ENCODE measurements around the gene KSR2.

Gene KSR2

DNA sequence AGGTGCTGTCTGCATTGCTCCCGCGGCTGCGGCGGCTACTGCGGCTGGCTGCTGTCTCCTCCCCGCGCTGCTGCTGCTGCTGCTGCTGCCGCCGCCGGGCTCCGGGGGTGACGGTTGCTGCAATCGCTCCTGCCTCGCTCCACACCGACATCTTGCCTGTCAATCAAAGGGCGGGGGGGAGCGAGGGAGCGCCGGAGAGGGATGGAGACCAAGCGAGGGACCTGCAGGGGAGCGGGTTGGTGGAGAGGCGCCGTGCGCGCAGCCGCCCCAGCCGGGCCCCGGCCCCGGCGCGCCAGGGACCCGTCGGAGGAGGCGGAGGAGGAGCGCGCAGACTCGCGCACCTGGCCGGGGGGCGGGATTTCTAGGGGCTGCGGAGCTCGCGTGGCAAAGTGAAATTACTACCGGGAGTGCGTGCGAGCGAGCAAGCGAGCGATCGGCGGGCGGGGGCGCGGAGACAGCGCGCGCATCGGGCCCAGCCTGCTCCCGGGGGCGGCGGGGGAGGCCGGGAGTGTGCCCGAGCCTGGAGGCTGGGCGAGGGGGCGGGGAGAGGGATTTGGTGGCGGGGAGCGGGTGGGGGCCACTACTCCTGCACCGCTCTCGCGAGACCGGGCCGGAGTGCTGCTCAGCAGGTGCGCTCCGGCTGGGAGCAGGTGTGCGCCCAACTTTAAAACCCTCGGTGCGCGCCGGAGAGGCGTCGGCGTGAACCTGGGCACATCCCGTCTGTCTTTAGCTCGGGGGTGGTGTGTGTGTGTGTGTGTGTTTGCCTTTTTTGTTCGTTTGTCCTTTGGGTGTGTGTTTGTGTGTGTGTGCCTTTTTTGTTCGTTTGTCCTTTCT, at the start of gene KSR2 (continued):
- TF ChIP-seq ZNF146 (tag by site-specific recombination; IDR thresholded peaks at IDR 0.05) (0 out of 2 replicates have a peak, but pooled peaks have one; percentile 22), ZNF169 (tag by site-specific recombination; IDR thresholded peaks at IDR 0.05) (peak; percentile 97), ZBTB26 (tag by site-specific recombination; optimal IDR thresholded peaks at IDR 0.05) (peak; percentile 93), ZNF184 (tag by site-specific recombination; IDR thresholded peaks at IDR 0.05) (0 out of 2 replicates have a peak, but pooled peaks have one; percentile 55), ZNF391 (tag by site-specific recombination; IDR thresholded peaks at IDR 0.05; ENCODE audit: borderline replicate concordance, low read depth) (peak; percentile 69; the same call in 1 of the 2 replicates), ZNF629 (tag by site-specific recombination; IDR thresholded peaks at IDR 0.05) (no peak; the same call in 1 of the 2 replicates), CTCF (tag by site-specific recombination; IDR thresholded peaks at IDR 0.05) (0 out of 2 replicates have a peak, but pooled peaks have one; percentile 10), SP2 (tag by site-specific recombination; IDR thresholded peaks at IDR 0.05) (peak; percentile 52), ZNF324 (tag by site-specific recombination; IDR thresholded peaks at IDR 0.05) (peak; percentile 80; the same call in 1 of the 2 replicates), ZFHX2 (tag by site-specific recombination; conservative IDR thresholded peaks at IDR 0.05) (peak; percentile 95), ZBTB20 (tag by site-specific recombination; IDR thresholded peaks at IDR 0.05) (peak; percentile 77), SP3 (tag by site-specific recombination; IDR thresholded peaks at IDR 0.05) (peak; percentile 14), ZNF114 (tag by site-specific recombination; IDR thresholded peaks at IDR 0.05) (no peak), YY2 (tag by site-specific recombination; IDR thresholded peaks at IDR 0.05) (0 out of 2 replicates have a peak, but pooled peaks have one; percentile 46), KLF16 (tag by site-specific recombination; IDR thresholded peaks at IDR 0.05) (peak; percentile 91), ZNF292 (tag by site-specific recombination; IDR thresholded peaks at IDR 0.05; ENCODE audit: borderline replicate concordance, low read depth) (no peak), ZNF529 (tag by site-specific recombination; IDR thresholded peaks at IDR 0.05; ENCODE audit: insufficient replicate concordance) (no peak), SCRT1 (tag by site-specific recombination; IDR thresholded peaks at IDR 0.05; ENCODE audit: borderline replicate concordance) (peak; percentile 97), YY1 (tag by site-specific recombination; IDR thresholded peaks at IDR 0.05) (peak; percentile 59; the same call in 1 of the 2 replicates), OSR2 (tag by site-specific recombination; IDR thresholded peaks at IDR 0.05) (peak; percentile 95), ZBTB48 (tag by site-specific recombination; IDR thresholded peaks at IDR 0.05) (peak; percentile 74), ZNF404 (tag by site-specific recombination; IDR thresholded peaks at IDR 0.05) (no peak), FEZF1 (tag by site-specific recombination; IDR thresholded peaks at IDR 0.05) (peak; percentile 76), ZNF112 (tag by site-specific recombination; IDR thresholded peaks at IDR 0.05) (no peak), PBX3 (CRISPR knock-in tag; IDR thresholded peaks at IDR 0.05) (peak; percentile 55; the same call in 1 of the 2 replicates), KLF8 (tag by site-specific recombination; IDR thresholded peaks at IDR 0.05) (peak; percentile 69), ZIC2 (tag by site-specific recombination; IDR thresholded peaks at IDR 0.05) (peak; percentile 56), ZNF518A (tag by site-specific recombination; conservative IDR thresholded peaks at IDR 0.05; ENCODE audit: low read depth) (peak; percentile 46; the same call in 1 of the 2 replicates)
- TF ChIP-seq, protein P1, sequence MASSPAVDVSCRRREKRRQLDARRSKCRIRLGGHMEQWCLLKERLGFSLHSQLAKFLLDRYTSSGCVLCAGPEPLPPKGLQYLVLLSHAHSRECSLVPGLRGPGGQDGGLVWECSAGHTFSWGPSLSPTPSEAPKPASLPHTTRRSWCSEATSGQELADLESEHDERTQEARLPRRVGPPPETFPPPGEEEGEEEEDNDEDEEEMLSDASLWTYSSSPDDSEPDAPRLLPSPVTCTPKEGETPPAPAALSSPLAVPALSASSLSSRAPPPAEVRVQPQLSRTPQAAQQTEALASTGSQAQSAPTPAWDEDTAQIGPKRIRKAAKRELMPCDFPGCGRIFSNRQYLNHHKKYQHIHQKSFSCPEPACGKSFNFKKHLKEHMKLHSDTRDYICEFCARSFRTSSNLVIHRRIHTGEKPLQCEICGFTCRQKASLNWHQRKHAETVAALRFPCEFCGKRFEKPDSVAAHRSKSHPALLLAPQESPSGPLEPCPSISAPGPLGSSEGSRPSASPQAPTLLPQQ (tag by site-specific recombination; IDR thresholded peaks at IDR 0.05) = peak; percentile 11

All from HEK293 (cell line).